SU-DHL-6 (cell line): ENCODE results near the gene GRIN2A.

ENCODE experiments used
- EZH2phosphoT487 ChIP-seq: fragments of 200-600 bp; sonication (generic), shearing (Covaris generic); conservative IDR thresholded peaks from 2 replicates; pipeline ENCODE4 v1.6.1; 2018; ENCODE audit warnings: mild to moderate bottlenecking, antibody characterized with exemption, low read length, moderate library complexity, mixed read lengths
- TF ChIP-seq, protein P1 (sequence below): fragments of 200-600 bp; sonication (generic); IDR thresholded peaks from one replicate; pipeline ENCODE4 v1.5.1; 2017; ENCODE audit warnings: antibody characterized with exemption, mild to moderate bottlenecking, low read length, moderate library complexity; ENCODE audit not compliant: insufficient read depth, poor library complexity, severe bottlenecking

DNA sequence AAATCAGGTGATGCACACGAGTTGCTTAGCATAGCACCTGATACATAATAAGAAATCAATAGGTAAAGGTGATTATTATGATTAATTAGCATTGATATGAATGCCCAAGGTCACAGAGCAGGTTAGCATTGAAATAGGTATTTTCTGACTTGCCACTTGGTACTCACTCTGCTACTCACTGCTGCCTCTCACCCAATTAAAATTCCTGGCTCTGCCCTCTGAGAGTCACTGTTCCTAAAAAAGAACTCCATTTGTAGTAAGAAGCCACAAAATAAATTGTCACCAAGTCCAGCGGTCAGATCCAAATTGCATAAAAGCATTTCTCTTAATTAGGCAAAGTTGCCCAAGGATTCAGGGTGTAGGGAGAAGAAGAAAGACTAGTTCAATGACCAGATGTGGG is 8.9 kb upstream of the GRIN2A start:
- TF ChIP-seq, protein P1, sequence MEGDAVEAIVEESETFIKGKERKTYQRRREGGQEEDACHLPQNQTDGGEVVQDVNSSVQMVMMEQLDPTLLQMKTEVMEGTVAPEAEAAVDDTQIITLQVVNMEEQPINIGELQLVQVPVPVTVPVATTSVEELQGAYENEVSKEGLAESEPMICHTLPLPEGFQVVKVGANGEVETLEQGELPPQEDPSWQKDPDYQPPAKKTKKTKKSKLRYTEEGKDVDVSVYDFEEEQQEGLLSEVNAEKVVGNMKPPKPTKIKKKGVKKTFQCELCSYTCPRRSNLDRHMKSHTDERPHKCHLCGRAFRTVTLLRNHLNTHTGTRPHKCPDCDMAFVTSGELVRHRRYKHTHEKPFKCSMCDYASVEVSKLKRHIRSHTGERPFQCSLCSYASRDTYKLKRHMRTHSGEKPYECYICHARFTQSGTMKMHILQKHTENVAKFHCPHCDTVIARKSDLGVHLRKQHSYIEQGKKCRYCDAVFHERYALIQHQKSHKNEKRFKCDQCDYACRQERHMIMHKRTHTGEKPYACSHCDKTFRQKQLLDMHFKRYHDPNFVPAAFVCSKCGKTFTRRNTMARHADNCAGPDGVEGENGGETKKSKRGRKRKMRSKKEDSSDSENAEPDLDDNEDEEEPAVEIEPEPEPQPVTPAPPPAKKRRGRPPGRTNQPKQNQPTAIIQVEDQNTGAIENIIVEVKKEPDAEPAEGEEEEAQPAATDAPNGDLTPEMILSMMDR: no peak
- no peak for TF ChIP-seq EZH2phosphoT487
